GM19468 (cell line): ENCODE measurements around the gene HMGCS1.
"Not testable (repeated sequence)": the region's sequence is repeated elsewhere in the genome, so short reads cannot be mapped to it uniquely, and the experiment has no call there.

Experiments
- ATAC-seq: cut with Tn5 transposase; IDR thresholded peaks from one replicate; pipeline ENCODE4 v1.9.1; 2021; ENCODE audit warnings: mild to moderate bottlenecking, moderate library complexity, moderate number of reproducible peaks; ENCODE audit not compliant: unreplicated experiment; ENCODE audit errors: extremely low read depth

HMGCS1 gene

GRCh38 chr5:43313854-43314457 is 744 bp upstream of the HMGCS1 start:
- ATAC-seq: no peak

- ATAC-seq: no peak
These were observed 545 bp downstream of the HMGCS1 start for GRCh38 chr5:43312699-43313034.

- ATAC-seq: no peak
These were observed 1.0 kb downstream of the HMGCS1 start for GRCh38 chr5:43312076-43312661.

GRCh38 chr5:43309637-43310036 is 3.6 kb downstream of the HMGCS1 start:
- no peak for ATAC-seq

- ATAC-seq: no peak
These were observed 4.1 kb downstream of the HMGCS1 start for GRCh38 chr5:43309122-43309521.

- ATAC-seq: not testable (repeated sequence)
These were observed 6.3 kb downstream of the HMGCS1 start for GRCh38 chr5:43306954-43307353.

- no peak for ATAC-seq
These were observed 7.2 kb downstream of the HMGCS1 start for GRCh38 chr5:43305948-43306565.

GRCh38 chr5:43304525-43304924 is 8.7 kb downstream of the HMGCS1 start:
- ATAC-seq: no peak

- no peak for ATAC-seq
These were observed 10.0 kb downstream of the HMGCS1 start for GRCh38 chr5:43303242-43303641.

GRCh38 chr5:43302481-43302880 is 10.7 kb downstream of the HMGCS1 start:
- ATAC-seq: no peak

GRCh38 chr5:43301653-43302091 is 11.5 kb downstream of the HMGCS1 start:
- ATAC-seq: no peak

GRCh38 chr5:43300112-43300511 is 13.1 kb downstream of the HMGCS1 start:
- ATAC-seq: no peak

- no peak for ATAC-seq
These were observed 14.8 kb downstream of the HMGCS1 start for GRCh38 chr5:43298443-43298842.

- ATAC-seq: no peak
These were observed 16.4 kb downstream of the HMGCS1 start for GRCh38 chr5:43296835-43297234.

- ATAC-seq: no peak
These were observed 18.0 kb downstream of the HMGCS1 start for GRCh38 chr5:43295202-43295601.

- no peak for ATAC-seq
These were observed 19.0 kb downstream of the HMGCS1 start for GRCh38 chr5:43294226-43294625.

- no peak for ATAC-seq
These were observed 22.5 kb downstream of the HMGCS1 start for GRCh38 chr5:43290726-43291125.

- ATAC-seq: no peak
These were observed 24.9 kb downstream of the HMGCS1 start for GRCh38 chr5:43288269-43288831.

- ATAC-seq: no peak
These were observed 25.7 kb downstream of the HMGCS1 start for GRCh38 chr5:43287493-43287892.

- no peak for ATAC-seq
These were observed 26.6 kb downstream of the HMGCS1 start for GRCh38 chr5:43286623-43287022.

GRCh38 chr5:43281840-43282658 is 31.2 kb downstream of the HMGCS1 start:
- no peak for ATAC-seq
